ENCODE measurements around the gene STUM.
A peak's percentile ranks its signal among the peaks of the same experiment; 100 is the strongest.
"Not testable (repeated sequence)": the region's sequence is repeated elsewhere in the genome, so short reads cannot be mapped to it uniquely, and the experiment has no call there.

Gene STUM, protein sequence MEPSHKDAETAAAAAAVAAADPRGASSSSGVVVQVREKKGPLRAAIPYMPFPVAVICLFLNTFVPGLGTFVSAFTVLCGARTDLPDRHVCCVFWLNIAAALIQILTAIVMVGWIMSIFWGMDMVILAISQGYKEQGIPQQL

DNA sequence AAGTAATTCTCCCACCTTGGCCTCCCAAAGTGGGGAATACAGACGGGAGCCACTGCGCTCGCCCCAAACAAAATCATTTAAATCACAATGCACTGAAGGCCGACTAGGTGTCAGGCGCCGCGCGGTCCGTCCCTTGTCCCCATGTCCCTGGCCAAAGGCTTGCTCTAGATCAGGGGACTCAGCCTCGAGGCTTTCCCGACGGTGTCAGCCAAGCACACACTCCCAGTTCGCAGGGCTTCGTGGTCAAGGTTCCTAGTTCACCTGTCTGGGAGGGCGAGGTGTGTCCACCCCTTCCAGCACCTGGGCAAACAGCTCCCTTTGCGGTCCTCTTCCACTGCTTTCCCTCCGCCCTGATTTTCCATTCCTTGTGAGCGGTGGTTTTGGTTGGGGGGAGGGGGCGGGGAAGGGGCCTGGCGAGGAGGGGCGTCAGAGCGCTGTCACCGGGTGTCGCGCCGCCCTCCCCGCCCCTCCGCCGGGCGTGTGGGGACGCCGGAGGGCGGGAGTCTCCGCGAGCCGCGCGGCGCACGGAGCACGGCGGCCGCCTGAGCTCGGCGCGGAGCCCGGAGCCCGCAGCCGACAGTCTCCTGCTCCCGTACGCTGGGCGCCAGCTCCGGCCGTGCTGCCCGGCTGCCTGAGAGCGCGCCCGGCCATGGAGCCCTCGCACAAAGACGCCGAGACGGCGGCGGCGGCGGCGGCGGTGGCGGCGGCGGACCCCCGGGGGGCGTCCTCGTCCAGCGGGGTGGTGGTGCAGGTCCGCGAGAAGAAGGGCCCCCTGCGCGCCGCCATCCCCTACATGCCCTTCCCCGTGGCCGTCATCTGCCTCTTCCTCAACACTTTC lies at the start of gene STUM:
TSS of gene STUM (plus strand) at position 509 of the 838 bp plus-strand sequence. CDS start at position 650, 141 bp downstream.
- H3K4me3 ChIP-seq (ENCODE audit: low read length), result peak within 1 kb of the TSS; percentile 40
- TF ChIP-seq, protein P1, sequence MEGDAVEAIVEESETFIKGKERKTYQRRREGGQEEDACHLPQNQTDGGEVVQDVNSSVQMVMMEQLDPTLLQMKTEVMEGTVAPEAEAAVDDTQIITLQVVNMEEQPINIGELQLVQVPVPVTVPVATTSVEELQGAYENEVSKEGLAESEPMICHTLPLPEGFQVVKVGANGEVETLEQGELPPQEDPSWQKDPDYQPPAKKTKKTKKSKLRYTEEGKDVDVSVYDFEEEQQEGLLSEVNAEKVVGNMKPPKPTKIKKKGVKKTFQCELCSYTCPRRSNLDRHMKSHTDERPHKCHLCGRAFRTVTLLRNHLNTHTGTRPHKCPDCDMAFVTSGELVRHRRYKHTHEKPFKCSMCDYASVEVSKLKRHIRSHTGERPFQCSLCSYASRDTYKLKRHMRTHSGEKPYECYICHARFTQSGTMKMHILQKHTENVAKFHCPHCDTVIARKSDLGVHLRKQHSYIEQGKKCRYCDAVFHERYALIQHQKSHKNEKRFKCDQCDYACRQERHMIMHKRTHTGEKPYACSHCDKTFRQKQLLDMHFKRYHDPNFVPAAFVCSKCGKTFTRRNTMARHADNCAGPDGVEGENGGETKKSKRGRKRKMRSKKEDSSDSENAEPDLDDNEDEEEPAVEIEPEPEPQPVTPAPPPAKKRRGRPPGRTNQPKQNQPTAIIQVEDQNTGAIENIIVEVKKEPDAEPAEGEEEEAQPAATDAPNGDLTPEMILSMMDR (conservative IDR thresholded peaks at IDR 0.05; ENCODE audit: low read depth, low read length), result no peak
- DNase-seq (ENCODE audit: low read depth), result no peak

DNA sequence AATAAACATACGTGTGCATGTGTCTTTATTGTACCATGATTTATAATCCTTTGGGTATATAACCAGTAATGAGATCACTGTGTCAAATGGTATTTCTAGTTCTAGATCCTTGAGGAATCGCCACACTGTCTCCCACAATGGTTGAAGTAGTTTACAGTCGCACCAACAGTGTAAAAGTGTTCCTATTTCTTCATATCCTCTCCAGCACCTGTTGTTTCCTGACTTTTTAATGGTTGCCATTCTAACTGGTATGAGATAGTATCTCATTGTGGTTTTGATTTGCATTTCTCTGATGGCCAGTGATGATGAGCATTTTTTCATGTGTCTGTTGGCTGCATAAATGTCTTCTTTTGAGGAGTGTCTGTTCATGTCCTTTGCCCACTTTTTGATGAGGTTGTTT lies 48.9 kb upstream of the STUM start:
- not testable (repeated sequence) for DNase-seq (ENCODE audit: low read depth); H3K4me3 ChIP-seq (ENCODE audit: low read length)

DNA sequence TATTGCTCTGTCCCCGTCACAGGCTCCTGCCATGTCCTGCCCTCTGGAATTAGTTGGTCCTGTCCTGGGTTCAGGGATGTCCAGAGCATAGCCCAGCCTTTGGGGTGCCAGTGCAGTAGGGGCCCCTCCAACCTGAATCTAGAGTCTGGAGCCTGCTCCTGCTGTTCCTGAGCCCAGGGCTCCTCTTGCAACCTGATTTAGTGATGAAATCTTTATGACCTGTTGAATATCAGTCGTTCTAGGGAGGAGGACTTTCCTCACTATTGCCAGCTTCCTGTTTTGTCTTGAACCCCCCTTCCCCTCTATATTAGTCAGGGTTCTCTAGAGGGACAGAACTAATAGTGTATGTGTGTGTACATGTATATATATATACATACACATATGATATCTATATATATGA lies 42.5 kb upstream of the STUM start:
- H3K4me3 ChIP-seq (ENCODE audit: low read length), result no peak overlapping the region
- DNase-seq (ENCODE audit: low read depth), result no peak

DNA sequence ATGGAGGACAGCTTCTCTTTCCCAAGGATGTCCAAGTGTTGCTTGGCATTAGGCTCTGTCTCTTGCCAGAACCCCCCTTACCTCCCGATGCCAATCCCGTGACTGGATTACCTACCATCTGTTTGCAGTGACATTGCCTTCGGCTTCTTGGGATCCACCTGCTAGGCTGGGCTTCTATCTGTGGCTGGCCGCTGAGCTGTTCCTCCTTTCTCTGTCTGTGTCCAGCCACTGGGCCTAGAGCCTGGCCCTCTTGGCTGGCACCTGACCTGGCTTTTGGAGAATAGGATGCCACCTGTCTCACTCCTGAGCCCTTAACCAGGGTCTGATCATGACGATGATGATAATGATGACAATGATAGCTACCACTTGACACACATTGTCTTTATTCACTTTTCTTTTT lies 41.6 kb upstream of the STUM start:
- TF ChIP-seq, protein P1 (conservative IDR thresholded peaks at IDR 0.05; ENCODE audit: low read depth, low read length), result no peak
- no peak overlapping the region for H3K4me3 ChIP-seq (ENCODE audit: low read length)
- DNase-seq (ENCODE audit: low read depth), result no peak

More for the DNA sequence above, 42.5 kb upstream of the STUM start:
- TF ChIP-seq, protein P1 (conservative IDR thresholded peaks at IDR 0.05; ENCODE audit: low read depth, low read length), result no peak

DNA sequence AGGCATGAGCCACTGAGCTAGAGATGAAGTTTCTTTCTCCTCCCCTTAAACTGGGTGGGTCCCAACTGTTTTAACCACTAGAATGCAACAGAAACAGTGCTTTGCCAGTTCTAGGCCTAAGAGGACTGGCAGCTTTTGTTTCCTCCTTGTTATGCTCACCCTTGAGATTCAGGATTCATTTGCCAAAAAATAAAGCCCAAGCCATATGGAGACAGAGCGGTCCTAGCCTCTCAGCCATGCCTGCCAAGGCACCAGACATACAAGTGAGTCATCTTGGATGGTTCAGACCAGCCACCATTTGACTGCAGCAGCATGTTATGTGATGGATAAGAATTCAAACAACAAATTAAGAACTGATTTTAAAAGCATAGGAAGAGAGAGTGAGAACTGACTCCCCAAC lies 38.1 kb upstream of the STUM start:
- H3K4me3 ChIP-seq (ENCODE audit: low read length), result no peak overlapping the region
- DNase-seq (ENCODE audit: low read depth), result no peak
- TF ChIP-seq, protein P1 (conservative IDR thresholded peaks at IDR 0.05; ENCODE audit: low read depth, low read length), result no peak

DNA sequence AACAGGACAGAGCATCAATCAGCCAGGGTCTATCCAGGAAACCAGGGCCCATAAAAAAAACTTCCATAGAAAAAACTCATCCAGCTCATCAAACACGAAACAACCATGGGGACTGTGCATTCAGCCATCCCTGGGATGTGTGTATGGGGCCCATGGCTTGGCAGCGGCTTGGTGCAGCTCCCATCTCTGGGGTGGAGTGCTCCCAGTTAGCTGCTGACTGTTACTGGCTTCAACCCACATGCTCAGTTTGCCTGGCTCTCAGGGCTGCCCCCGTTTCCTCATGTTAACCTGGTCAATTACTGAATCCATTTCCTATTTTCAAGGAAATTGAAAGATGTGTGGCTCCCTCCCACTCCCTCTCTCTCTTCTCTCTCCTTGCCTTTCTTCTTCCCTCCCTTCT lies 37.3 kb upstream of the STUM start:
- no peak for DNase-seq (ENCODE audit: low read depth)
- H3K4me3 ChIP-seq (ENCODE audit: low read length), result no peak overlapping the region
- TF ChIP-seq, protein P1 (conservative IDR thresholded peaks at IDR 0.05; ENCODE audit: low read depth, low read length), result no peak

DNA sequence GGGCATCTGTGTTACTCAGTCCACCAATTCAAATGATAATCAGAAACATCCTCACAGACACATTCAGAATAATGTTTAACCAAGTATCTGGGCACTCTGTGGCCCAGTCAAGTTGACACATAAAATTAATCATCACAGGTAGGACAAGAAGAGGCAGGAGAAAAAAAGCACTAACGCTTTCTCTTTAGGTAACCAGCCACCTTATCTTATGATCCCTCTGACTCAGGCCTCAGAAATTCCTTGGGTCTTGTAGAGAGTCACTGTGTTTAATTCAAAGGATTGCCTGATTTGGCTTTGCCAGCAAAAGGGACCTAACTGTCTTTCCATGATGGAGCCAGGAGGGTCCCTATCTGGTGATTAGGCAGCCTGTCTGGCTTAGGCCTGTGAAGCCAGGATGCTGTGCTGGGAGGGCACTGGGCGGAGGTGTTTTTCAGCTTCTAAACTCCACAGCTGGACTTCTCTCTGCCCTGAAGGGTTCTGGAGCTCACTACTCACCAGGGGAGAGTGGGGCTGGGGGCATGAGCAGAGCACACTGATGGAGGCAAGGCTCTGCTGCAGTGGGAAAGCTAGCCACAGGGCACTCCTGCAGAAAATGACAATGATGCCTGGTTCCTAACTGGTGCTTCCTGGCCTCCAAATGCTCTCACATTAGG lies 36.4 kb upstream of the STUM start:
- H3K4me3 ChIP-seq (ENCODE audit: low read length), result no peak overlapping the region
- DNase-seq (ENCODE audit: low read depth), result no peak
- TF ChIP-seq, protein P1 (conservative IDR thresholded peaks at IDR 0.05; ENCODE audit: low read depth, low read length), result no peak
